ENCODE data around the gene ADRB2.

- no peak for TF ChIP-seq CTCF (IDR thresholded peaks at IDR 0.05)
- no peak for TF ChIP-seq POLR2A (IDR thresholded peaks at IDR 0.05)
Measured at GRCh38 chr5:148791334-148791667, 35.1 kb upstream of the ADRB2 start.

Data from heart left ventricle (tissue), 13 donors.